SK-N-SH (cell line): Measurements from ENCODE around the gene POPDC3. TPM values are rescaled to one million over a fixed set of nuclear protein-coding genes. Genes with fewer than 3 reads are reported as not detected.

Source experiments
- CTCF ChIA-PET: fragments of 300-600, 350-600 bp; formaldehyde crosslinking; extraction: SDS; loops from one replicate; lab custom pipeline; 2021; lab: Yijun Ruan, JAX
- POLR2A ChIA-PET: fragments of 350-600 bp; sonication (Branson Sonifier 250); formaldehyde crosslinking; extraction: SDS; loops from one replicate; lab custom pipeline; 2020; ENCODE audit warnings: antibody characterized with exemption, inconsistent platforms; lab: Yijun Ruan, JAX
- DNase-seq: peaks from one replicate; pipeline ENCODE4 v3.0.0; 2012
- H2AFZ ChIP-seq: fragments of 200-600 bp; sonication (generic); 2 replicates; pipeline ENCODE4 v1.8.1; 2016; ENCODE audit warnings: antibody characterized with exemption, mild to moderate bottlenecking, low read depth
- H3F3A ChIP-seq: fragments of 200-600 bp; sonication (generic); replicated peaks from 2 replicates; pipeline ENCODE3; 2016; ENCODE audit warnings: antibody characterized with exemption, mild to moderate bottlenecking; ENCODE audit not compliant: insufficient read depth
- H3K27ac ChIP-seq, 2 experiments: fragments of 200-500 bp in 1 of 2; fragments of 200-600 bp in 1 of 2; sonication (Bioruptor generic) in 1 of 2; sonication (generic), shearing (Covaris generic) in 1 of 2; 2 replicates each; pipeline versions ENCODE4 v1.5.1 to v1.6.1; 2014 to 2016; ENCODE audit warnings: low read depth in 2 of 2, inconsistent platforms in 1 of 2, low read length in 1 of 2, mild to moderate bottlenecking in 1 of 2, mixed read lengths in 1 of 2
- H3K27me3 ChIP-seq: fragments of 200-600 bp; sonication (generic), shearing (Covaris generic); 2 replicates; pipeline ENCODE4 v1.6.1; 2016; ENCODE audit warnings: mixed run types; ENCODE audit not compliant: insufficient read depth
- H3K36me3 ChIP-seq, 2 experiments: fragments of 200-500 bp in 1 of 2; fragments of 200-600 bp in 1 of 2; sonication (Bioruptor generic) in 1 of 2; sonication (generic) in 1 of 2; replicated peaks in 1 of 2; 2 replicates each; pipeline versions ENCODE3 to v1.5.1; 2014 to 2016; ENCODE audit warnings: low read length in 1 of 2, mild to moderate bottlenecking in 1 of 2; ENCODE audit not compliant: insufficient read depth in 2 of 2, control insufficient read depth in 1 of 2
- H3K4me1 ChIP-seq, 2 experiments: fragments of 200-500 bp in 1 of 2; fragments of 200-600 bp in 1 of 2; sonication (Bioruptor generic) in 1 of 2; sonication (generic), shearing (Covaris generic) in 1 of 2; 2 replicates each; pipeline versions ENCODE4 v1.5.1 to v1.6.1; 2014 to 2016; ENCODE audit warnings: low read depth in 1 of 2, low read length in 1 of 2, mixed run types in 1 of 2; ENCODE audit not compliant: insufficient read depth in 2 of 2, control insufficient read depth in 1 of 2
- H3K4me2 ChIP-seq: fragments of 200-600 bp; sonication (generic), shearing (Covaris generic); 2 replicates; pipeline ENCODE4 v1.6.1; 2017; ENCODE audit warnings: mixed run types
- H3K4me3 ChIP-seq, 2 experiments: fragments of 200-500 bp in 1 of 2; fragments of 200-600 bp in 1 of 2; sonication (Bioruptor generic) in 1 of 2; sonication (generic), shearing (Covaris generic) in 1 of 2; 2 replicates each; pipeline versions ENCODE4 v1.5.1 to v1.8.1; 2014 to 2016; ENCODE audit warnings: low read depth in 2 of 2, inconsistent platforms in 1 of 2, low read length in 1 of 2, mild to moderate bottlenecking in 1 of 2, mixed read lengths in 1 of 2, moderate library complexity in 1 of 2
- H3K79me2 ChIP-seq: fragments of 200-600 bp; sonication (generic); 2 replicates; pipeline ENCODE4 v1.8.1; 2017; ENCODE audit warnings: mild to moderate bottlenecking; ENCODE audit not compliant: insufficient read depth
- H3K9ac ChIP-seq: fragments of 200-600 bp; sonication (generic); 2 replicates; pipeline ENCODE4 v1.6.1; 2017; ENCODE audit warnings: mixed run types
- H3K9me2 ChIP-seq: fragments of 200-600 bp; sonication (generic); 2 replicates; pipeline ENCODE4 v1.6.1; 2017; ENCODE audit warnings: mixed run types
- H3K9me3 ChIP-seq: fragments of 200-600 bp; sonication (generic); 2 replicates; pipeline ENCODE4 v1.6.1; 2017; ENCODE audit warnings: mixed run types, mild to moderate bottlenecking, moderate library complexity
- H4K20me1 ChIP-seq: fragments of 200-600 bp; sonication (generic); 2 replicates; pipeline ENCODE4 v1.6.1; 2017; ENCODE audit warnings: mild to moderate bottlenecking, mixed run types; ENCODE audit not compliant: insufficient read depth
- ELF1 ChIP-seq: IDR thresholded peaks from 2 replicates; pipeline ENCODE4 v1.4.0; 2012
- EP300 ChIP-seq, 2 experiments: IDR thresholded peaks; 2 replicates each; pipeline versions ENCODE4 v1.4.0 to v1.6.1; 2012; ENCODE audit warnings: borderline replicate concordance in 1 of 2, low read depth in 1 of 2, low read length in 1 of 2
- EZH2phosphoT487 ChIP-seq: fragments of 200-600 bp; sonication (generic); IDR thresholded peaks from 2 replicates; pipeline ENCODE4 v1.6.1; 2017; ENCODE audit warnings: low read depth, mixed run types, mild to moderate bottlenecking, antibody characterized with exemption, moderate library complexity, borderline replicate concordance
- FOXJ3 ChIP-seq: sonication (generic); formaldehyde crosslinking; IDR thresholded peaks from 2 replicates; pipeline ENCODE4 v1.5.1; 2020; ENCODE audit warnings: mild to moderate bottlenecking, missing genetic modification reagents
- FOXM1 ChIP-seq: IDR thresholded peaks from 2 replicates; pipeline ENCODE4 v1.4.0; 2012; ENCODE audit warnings: low read depth, mild to moderate bottlenecking
- GATA2 ChIP-seq: sonication (generic); formaldehyde crosslinking; IDR thresholded peaks from 2 replicates; pipeline ENCODE4 v1.5.0; 2020; ENCODE audit warnings: mild to moderate bottlenecking, missing genetic modification reagents
- IRF3 ChIP-seq: fragments of 150-350 bp; IDR thresholded peaks from 2 replicates; pipeline ENCODE4 v1.6.1; 2016; ENCODE audit warnings: mild to moderate bottlenecking, low read depth, low read length
- MAX ChIP-seq: IDR thresholded peaks from 2 replicates; pipeline ENCODE4 v1.4.0; 2012; ENCODE audit warnings: low read depth
- MEF2A ChIP-seq: IDR thresholded peaks from 2 replicates; pipeline ENCODE4 v1.4.0; 2012; ENCODE audit warnings: low read depth, borderline replicate concordance
- MXI1 ChIP-seq: IDR thresholded peaks from 2 replicates; pipeline ENCODE4 v1.6.1; 2012; ENCODE audit warnings: mild to moderate bottlenecking, low read depth, low read length, improper control_type of control experiment
- NRF1 ChIP-seq: IDR thresholded peaks from 2 replicates; pipeline ENCODE4 v1.6.1; 2012; ENCODE audit warnings: low read depth, mild to moderate bottlenecking, low read length
- PBX3 ChIP-seq: IDR thresholded peaks from 2 replicates; pipeline ENCODE4; 2012
- POLR2AphosphoS5 ChIP-seq: IDR thresholded peaks from 2 replicates; pipeline ENCODE4 v1.6.1; 2012; ENCODE audit warnings: low read depth, low read length
- SIN3A ChIP-seq: IDR thresholded peaks from 2 replicates; pipeline ENCODE4 v1.6.1; 2012; ENCODE audit warnings: low read depth, mild to moderate bottlenecking, low read length, moderate library complexity, borderline replicate concordance
- TAF1 ChIP-seq: IDR thresholded peaks from 2 replicates; pipeline ENCODE4 v1.6.1; 2012; ENCODE audit warnings: low read depth, mild to moderate bottlenecking, low read length, moderate library complexity, borderline replicate concordance
- TEAD4 ChIP-seq: IDR thresholded peaks from 2 replicates; pipeline ENCODE4 v1.4.0; 2012; ENCODE audit warnings: mild to moderate bottlenecking, borderline replicate concordance; ENCODE audit not compliant: insufficient read depth
- USF2 ChIP-seq: fragments of 150-350 bp; IDR thresholded peaks from 2 replicates; pipeline ENCODE4 v1.6.1; 2017; ENCODE audit warnings: antibody characterized with exemption, low read length, low read depth, borderline replicate concordance
- YY1 ChIP-seq: IDR thresholded peaks from 2 replicates; pipeline ENCODE4 v1.4.0; 2012; ENCODE audit warnings: low read depth, mild to moderate bottlenecking
- WGBS: methylation state at CpG from one replicate; pipeline ENCODE4 v1.1.6; 2017; ENCODE audit warnings: low lambda C conversion rate; 5-methylcytosine and 5-hydroxymethylcytosine counted together
- polyA plus RNA-seq, 3 experiments: library from polyadenylated mRNA; depleted of rRNA; stranded (reverse); fragments of >200 nt; gene quantifications; 2 replicates each; pipeline ENCODE4 v1.2.3, GENCODE V29; 2012

POPDC3 gene
- polyA plus RNA-seq, 1 of the 3 experiments (the other 2 are of a cell fraction) = 19.0 TPM

- WGBS = 95% methylated on average over 3 of the region's 3 CpGs
- H3K9ac ChIP-seq = no peak overlapping the region
- TF ChIP-seq YY1 (no peak), ELF1 (no peak), USF2 (no peak), NRF1 (no peak), TAF1 (no peak), SIN3A (no peak), IRF3 (no peak), TEAD4 (no peak), EP300 (IDR thresholded peaks at IDR 0.05; ENCODE audit: borderline replicate concordance in 1 of 2, low read depth in 1 of 2, low read length in 1 of 2) (no peak), MXI1 (no peak), POLR2AphosphoS5 (no peak), FOXM1 (no peak), PBX3 (no peak), EZH2phosphoT487 (no peak), MEF2A (no peak), GATA2 (CRISPR knock-in tag) (no peak)
- H2AFZ ChIP-seq = no peak overlapping the region
- H4K20me1 ChIP-seq = no peaks in the 10 kb centered on the region
- no peak overlapping the region for H3K4me2 ChIP-seq
- H3K4me3 ChIP-seq = no peak overlapping the region
- H3K9me3 ChIP-seq = no peaks in the 10 kb centered on the region
- peaks cover 10 to 13% of the 10 kb centered on the region in 2 experiments for H3K36me3 ChIP-seq
- ChIA-PET POLR2A (interaction anchor here (1.0 kb wide), 1 partner anchor 180 kb away, joined by 3 read pairs; no protein-coding TSS in a partner anchor), CTCF (interaction anchor here (0.7 to 1.0 kb wide), 2 partner anchors 13 to 73 kb away, joined by 3 to 5 read pairs; no protein-coding TSS in a partner anchor)
- H3F3A ChIP-seq = no peaks in the 10 kb centered on the region
- DNase-seq = no peak
- no peak overlapping the region for H3K27ac ChIP-seq
- no peaks in the 10 kb centered on the region for H3K9me2 ChIP-seq
- no peaks in the 10 kb centered on the region for H3K4me1 ChIP-seq
- no peaks in the 10 kb centered on the region for H3K27me3 ChIP-seq
- H3K79me2 ChIP-seq = no peaks in the 10 kb centered on the region
These were observed 26.1 kb downstream of the POPDC3 start for GRCh38 chr6:105153676-105154075.

- Histone ChIP-seq H3K4me1 (no peaks in the 10 kb centered on the region), H3K79me2 (no peaks in the 10 kb centered on the region), H3K27ac (no peak overlapping the region), H4K20me1 (no peaks in the 10 kb centered on the region), H3K9me2 (no peaks in the 10 kb centered on the region), H3K4me2 (no peak overlapping the region), H2AFZ (no peak overlapping the region), H3K9ac (no peak overlapping the region), H3K4me3 (no peak overlapping the region), H3K9me3 (no peaks in the 10 kb centered on the region), H3K36me3 (peaks cover 3 to 6% of the 10 kb centered on the region in 2 experiments), H3F3A (no peaks in the 10 kb centered on the region), H3K27me3 (no peaks in the 10 kb centered on the region)
- no peak for DNase-seq
- no peak for TF ChIP-seq MXI1
- no peak for TF ChIP-seq MAX
- no peak for TF ChIP-seq EP300 (IDR thresholded peaks at IDR 0.05; ENCODE audit: borderline replicate concordance in 1 of 2, low read depth in 1 of 2, low read length in 1 of 2)
- no peak for TF ChIP-seq USF2
- TF ChIP-seq PBX3 = no peak
- TF ChIP-seq MEF2A = no peak
- TF ChIP-seq TAF1 = no peak
- no peak for TF ChIP-seq FOXJ3
- POLR2A ChIA-PET = no interaction called here
- CTCF ChIA-PET = interaction anchor here (0.7 to 1.0 kb wide), 2 partner anchors 13 to 72 kb away, joined by 3 to 5 read pairs; no protein-coding TSS in a partner anchor
These were observed 26.9 kb downstream of the POPDC3 start for GRCh38 chr6:105152880-105153279.
